ENCODE data around the gene AKT2.
A peak's percentile ranks its signal among the peaks of the same experiment; 100 is the strongest.

GRCh38 chr19:40280608-40281221 is 4.4 kb downstream of the AKT2 start:
- TF ChIP-seq, protein P1, sequence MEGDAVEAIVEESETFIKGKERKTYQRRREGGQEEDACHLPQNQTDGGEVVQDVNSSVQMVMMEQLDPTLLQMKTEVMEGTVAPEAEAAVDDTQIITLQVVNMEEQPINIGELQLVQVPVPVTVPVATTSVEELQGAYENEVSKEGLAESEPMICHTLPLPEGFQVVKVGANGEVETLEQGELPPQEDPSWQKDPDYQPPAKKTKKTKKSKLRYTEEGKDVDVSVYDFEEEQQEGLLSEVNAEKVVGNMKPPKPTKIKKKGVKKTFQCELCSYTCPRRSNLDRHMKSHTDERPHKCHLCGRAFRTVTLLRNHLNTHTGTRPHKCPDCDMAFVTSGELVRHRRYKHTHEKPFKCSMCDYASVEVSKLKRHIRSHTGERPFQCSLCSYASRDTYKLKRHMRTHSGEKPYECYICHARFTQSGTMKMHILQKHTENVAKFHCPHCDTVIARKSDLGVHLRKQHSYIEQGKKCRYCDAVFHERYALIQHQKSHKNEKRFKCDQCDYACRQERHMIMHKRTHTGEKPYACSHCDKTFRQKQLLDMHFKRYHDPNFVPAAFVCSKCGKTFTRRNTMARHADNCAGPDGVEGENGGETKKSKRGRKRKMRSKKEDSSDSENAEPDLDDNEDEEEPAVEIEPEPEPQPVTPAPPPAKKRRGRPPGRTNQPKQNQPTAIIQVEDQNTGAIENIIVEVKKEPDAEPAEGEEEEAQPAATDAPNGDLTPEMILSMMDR (IDR thresholded peaks at IDR 0.05 in 4 of 5, conservative IDR thresholded peaks at IDR 0.05 in 1 of 5): no peak
- peak in 1 of 2 donors; percentile 40 for TF ChIP-seq POLR2A (IDR thresholded peaks at IDR 0.05)

All from gastrocnemius medialis (tissue), 4 donors.